Duodenal mucosa (tissue), 2 donors: ENCODE results near the gene THBD.

Source experiments
- H3K27ac ChIP-seq: one replicate; pipeline ENCODE4 v1.7.0; 2013; ENCODE audit warnings: low read depth, low read length
- H3K27me3 ChIP-seq, 2 donors: one replicate each; pipeline ENCODE4 v1.7.0; 2013; ENCODE audit warnings: low read length in 2 of 2, control low read depth in 1 of 2; ENCODE audit not compliant: insufficient read depth in 2 of 2, control insufficient read depth in 1 of 2
- H3K36me3 ChIP-seq, 2 donors: one replicate each; pipeline ENCODE4 v1.7.0; 2013; ENCODE audit warnings: low read length in 2 of 2, control low read depth in 1 of 2; ENCODE audit not compliant: insufficient read depth in 2 of 2, control insufficient read depth in 1 of 2
- H3K4me1 ChIP-seq, 2 donors: one replicate each; pipeline ENCODE4 v1.7.0; 2013; ENCODE audit warnings: low read length in 2 of 2, control low read depth in 1 of 2; ENCODE audit not compliant: insufficient read depth in 2 of 2, control insufficient read depth in 1 of 2
- H3K4me3 ChIP-seq, 2 donors: one replicate each; pipeline ENCODE4 v1.7.0; 2013; ENCODE audit warnings: low read length in 2 of 2, low read depth in 1 of 2
- H3K9ac ChIP-seq, 2 donors: one replicate each; pipeline ENCODE4 v1.7.0; 2013; ENCODE audit warnings: low read length in 2 of 2, low read depth in 1 of 2
- H3K9me3 ChIP-seq, 2 donors: one replicate each; pipeline ENCODE4 v1.7.0; 2013; ENCODE audit warnings: low read length in 2 of 2, control low read depth in 1 of 2; ENCODE audit not compliant: control insufficient read depth in 1 of 2

Gene THBD

GRCh38 chr20:23061734-23062561 is 12.5 kb upstream of the THBD start:
- no peaks in the 10 kb centered on the region for H3K9me3 ChIP-seq
- H3K27ac ChIP-seq: peak overlapping the region; percentile 13
- no peaks in the 10 kb centered on the region for H3K27me3 ChIP-seq
- no peak overlapping the region for H3K4me3 ChIP-seq
- no peak overlapping the region for H3K9ac ChIP-seq
- H3K36me3 ChIP-seq: no peaks in the 10 kb centered on the region
- H3K4me1 ChIP-seq: peaks cover 0 to 5% of the 10 kb centered on the region in 2 donors

- Histone ChIP-seq H3K36me3 (no peaks in the 10 kb centered on the region), H3K9me3 (no peaks in the 10 kb centered on the region), H3K4me3 (no peak overlapping the region), H3K9ac (no peak overlapping the region), H3K27ac (peak overlapping the region; percentile 13), H3K4me1 (peaks cover 0 to 5% of the 10 kb centered on the region in 2 donors), H3K27me3 (no peaks in the 10 kb centered on the region)
Observed at GRCh38 chr20:23061262-23061661, 11.8 kb upstream of the THBD start.

- H3K27me3 ChIP-seq: no peaks in the 10 kb centered on the region
- H3K4me1 ChIP-seq: peaks cover 0 to 5% of the 10 kb centered on the region in 2 donors
- no peaks in the 10 kb centered on the region for H3K36me3 ChIP-seq
- no peak overlapping the region for H3K4me3 ChIP-seq
- H3K9me3 ChIP-seq: no peaks in the 10 kb centered on the region
- H3K27ac ChIP-seq: no peak overlapping the region
- H3K9ac ChIP-seq: no peak overlapping the region
Observed at GRCh38 chr20:23060629-23061028, 11.2 kb upstream of the THBD start.

GRCh38 chr20:23059846-23060245 is 10.4 kb upstream of the THBD start:
- Histone ChIP-seq H3K4me3 (no peak overlapping the region), H3K9ac (no peak overlapping the region), H3K27ac (no peak overlapping the region), H3K9me3 (no peaks in the 10 kb centered on the region), H3K36me3 (no peaks in the 10 kb centered on the region), H3K4me1 (peaks cover 0 to 5% of the 10 kb centered on the region in 2 donors), H3K27me3 (no peaks in the 10 kb centered on the region)

GRCh38 chr20:23059001-23059400 is 9.5 kb upstream of the THBD start:
- peaks cover 0 to 5% of the 10 kb centered on the region in 2 donors for H3K4me1 ChIP-seq
- H3K27me3 ChIP-seq: no peaks in the 10 kb centered on the region
- H3K9ac ChIP-seq: no peak overlapping the region
- H3K9me3 ChIP-seq: no peaks in the 10 kb centered on the region
- H3K36me3 ChIP-seq: no peaks in the 10 kb centered on the region
- no peak overlapping the region for H3K4me3 ChIP-seq
- no peak overlapping the region for H3K27ac ChIP-seq

GRCh38 chr20:23058240-23058639 is 8.8 kb upstream of the THBD start:
- H3K9ac ChIP-seq: no peak overlapping the region
- no peaks in the 10 kb centered on the region for H3K36me3 ChIP-seq
- no peaks in the 10 kb centered on the region for H3K9me3 ChIP-seq
- no peak overlapping the region for H3K4me3 ChIP-seq
- H3K4me1 ChIP-seq: peaks cover 0 to 5% of the 10 kb centered on the region in 2 donors
- H3K27ac ChIP-seq: no peak overlapping the region
- no peaks in the 10 kb centered on the region for H3K27me3 ChIP-seq

GRCh38 chr20:23052904-23053303 is 3.4 kb upstream of the THBD start:
- H3K27me3 ChIP-seq: peaks cover 23 to 26% of the 10 kb centered on the region in 2 donors
- no peaks in the 10 kb centered on the region for H3K9me3 ChIP-seq
- no peaks in the 10 kb centered on the region for H3K36me3 ChIP-seq
- no peak overlapping the region for H3K27ac ChIP-seq
- H3K4me3 ChIP-seq: no peak overlapping the region
- peaks cover 9 to 23% of the 10 kb centered on the region in 2 donors for H3K4me1 ChIP-seq
- no peak overlapping the region for H3K9ac ChIP-seq

- Histone ChIP-seq H3K27ac (no peak overlapping the region), H3K4me3 (peak overlapping the region; percentile 46 to 66), H3K27me3 (peaks cover 33 to 41% of the 10 kb centered on the region in 2 donors), H3K9ac (peak overlapping the region; percentile 32 to 41), H3K9me3 (no peaks in the 10 kb centered on the region), H3K36me3 (no peaks in the 10 kb centered on the region), H3K4me1 (peaks cover 9 to 25% of the 10 kb centered on the region in 2 donors)
Observed at GRCh38 chr20:23050847-23051627, 1.6 kb upstream of the THBD start.

GRCh38 chr20:23050076-23050838 is 785 bp upstream of the THBD start:
- peak overlapping the region in 1 of 2 donors; percentile 28 for H3K9ac ChIP-seq
- peak overlapping the region; percentile 26 for H3K27ac ChIP-seq
- H3K27me3 ChIP-seq: peaks cover 33 to 42% of the 10 kb centered on the region in 2 donors

More at GRCh38 chr20:23050076-23050838, 785 bp upstream of the THBD start:
- Histone ChIP-seq H3K36me3 (no peaks in the 10 kb centered on the region), H3K9me3 (no peaks in the 10 kb centered on the region), H3K4me3 (peak overlapping the region; percentile 63 to 66), H3K4me1 (peaks cover 9 to 25% of the 10 kb centered on the region in 2 donors)
